ENCODE data around the gene PRKN.

Gene PRKN

GRCh38 chr6:161411265-161411944, 1316.2 kb downstream of the PRKN start:
- Histone ChIP-seq H3K9me3 (no peaks in the 10 kb centered on the region), H3K27ac (no peak overlapping the region), H3K4me3 (no peak overlapping the region), H3K4me1 (no peaks in the 10 kb centered on the region), H3K27me3 (no peaks in the 10 kb centered on the region), H3K36me3 (no peaks in the 10 kb centered on the region)
- no peak for TF ChIP-seq CTCF (IDR thresholded peaks at IDR 0.05)
- intact Hi-C loops (cut with DNase I; ENCODE audit: low total_unique reads) = no loop called here
- no peak for DNase-seq

GRCh38 chr6:161410736-161411135, 1316.8 kb downstream of the PRKN start:
- H3K9me3 ChIP-seq = no peaks in the 10 kb centered on the region
- H3K36me3 ChIP-seq = no peaks in the 10 kb centered on the region
- H3K4me3 ChIP-seq = no peak overlapping the region
- H3K27me3 ChIP-seq = no peaks in the 10 kb centered on the region
- intact Hi-C loops (cut with DNase I; ENCODE audit: low total_unique reads) = no loop called here
- no peak overlapping the region for H3K27ac ChIP-seq
- no peak for TF ChIP-seq CTCF (IDR thresholded peaks at IDR 0.05)
- no peaks in the 10 kb centered on the region for H3K4me1 ChIP-seq
- DNase-seq = no peak

- no peak overlapping the region for H3K27ac ChIP-seq
- intact Hi-C loops (cut with DNase I; ENCODE audit: low total_unique reads) = no loop called here
Measured at GRCh38 chr6:161410076-161410475, 1317.5 kb downstream of the PRKN start.

GRCh38 chr6:161409353-161409752, 1318.2 kb downstream of the PRKN start:
- intact Hi-C loops (cut with DNase I; ENCODE audit: low total_unique reads) = no loop called here
- no peak overlapping the region for H3K4me3 ChIP-seq
- no peaks in the 10 kb centered on the region for H3K27me3 ChIP-seq
- H3K27ac ChIP-seq = no peak overlapping the region
- H3K4me1 ChIP-seq = no peaks in the 10 kb centered on the region
- DNase-seq = no peak
- no peaks in the 10 kb centered on the region for H3K36me3 ChIP-seq
- TF ChIP-seq CTCF (IDR thresholded peaks at IDR 0.05) = no peak
- H3K9me3 ChIP-seq = no peaks in the 10 kb centered on the region

More at GRCh38 chr6:161410076-161410475, 1317.5 kb downstream of the PRKN start:
- Histone ChIP-seq H3K27me3 (no peaks in the 10 kb centered on the region), H3K4me3 (no peak overlapping the region), H3K36me3 (no peaks in the 10 kb centered on the region), H3K9me3 (no peaks in the 10 kb centered on the region), H3K4me1 (no peaks in the 10 kb centered on the region)
- DNase-seq = no peak
- no peak for TF ChIP-seq CTCF (IDR thresholded peaks at IDR 0.05)

- H3K36me3 ChIP-seq = no peaks in the 10 kb centered on the region
- no peaks in the 10 kb centered on the region for H3K27me3 ChIP-seq
- intact Hi-C loops (cut with DNase I; ENCODE audit: low total_unique reads) = no loop called here
- DNase-seq = no peak
- no peak overlapping the region for H3K27ac ChIP-seq
- no peak overlapping the region for H3K4me3 ChIP-seq
- peaks cover 0 to 4% (median 4%) of the 10 kb centered on the region in 3 donors for H3K9me3 ChIP-seq
- no peaks in the 10 kb centered on the region for H3K4me1 ChIP-seq
- TF ChIP-seq CTCF (IDR thresholded peaks at IDR 0.05) = no peak
Measured at GRCh38 chr6:161408041-161408440, 1319.5 kb downstream of the PRKN start.

GRCh38 chr6:161407581-161407980, 1320.0 kb downstream of the PRKN start:
- TF ChIP-seq CTCF (IDR thresholded peaks at IDR 0.05) = no peak
- no peak overlapping the region for H3K27ac ChIP-seq
- no peaks in the 10 kb centered on the region for H3K36me3 ChIP-seq
- no peaks in the 10 kb centered on the region for H3K27me3 ChIP-seq
- no peaks in the 10 kb centered on the region for H3K4me1 ChIP-seq
- intact Hi-C loops (cut with DNase I; ENCODE audit: low total_unique reads) = no loop called here
- DNase-seq = no peak
- H3K9me3 ChIP-seq = peaks cover 0 to 4% (median 4%) of the 10 kb centered on the region in 3 donors
- H3K4me3 ChIP-seq = no peak overlapping the region

Data from tibial artery (tissue), 4 donors.